CD4-positive, alpha-beta T cell treated with Interferon gamma for 1 hour (primary cell): ENCODE results near the gene CDK15.
A peak's percentile ranks its signal among the peaks of the same experiment; 100 is the strongest.
"Not testable (repeated sequence)": the region's sequence is repeated elsewhere in the genome, so short reads cannot be mapped to it uniquely, and the experiment has no call there.

Experiments
- DNase-seq: peaks from one replicate; pipeline ENCODE4 v3.0.0-alpha.2; 2020

The CDK15 gene

DNA sequence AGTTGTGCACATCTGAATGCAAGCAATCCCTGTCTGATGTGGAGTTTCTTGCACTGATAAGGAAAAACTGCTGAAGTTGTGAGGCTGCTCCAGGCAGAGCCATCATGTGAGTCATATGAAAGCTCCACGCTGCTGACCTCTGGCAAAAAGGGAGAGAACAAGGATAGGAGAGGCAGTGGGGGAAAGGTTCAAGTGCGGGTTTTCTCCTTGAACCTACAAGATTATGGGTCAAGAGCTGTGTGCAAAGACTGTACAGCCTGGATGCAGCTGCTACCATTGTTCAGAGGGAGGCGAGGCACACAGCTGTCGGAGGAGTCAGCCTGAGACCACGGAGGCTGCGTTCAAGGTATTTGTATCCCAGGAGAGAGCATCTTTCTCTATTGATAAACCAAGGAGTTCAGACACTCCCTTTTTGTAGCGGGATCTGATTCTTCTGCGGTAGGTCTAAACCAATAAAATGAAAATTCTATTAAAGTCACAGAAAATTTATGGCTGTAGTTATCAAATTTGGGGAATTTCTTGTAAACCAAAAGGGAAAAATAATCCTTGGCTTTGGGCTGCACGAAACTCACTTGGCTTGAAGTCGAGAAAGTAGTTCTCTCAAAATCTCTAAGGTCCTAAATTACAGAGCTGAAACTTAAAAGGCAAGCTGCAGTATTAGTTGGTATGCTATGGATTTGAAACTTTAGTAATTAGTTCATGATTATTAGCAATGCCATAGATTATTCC, at the start of gene CDK15:
Gene CDK15 (plus strand): TSS at position 96 of the 729 bp plus-strand sequence. CDS start 128 bp downstream, at position 224.
- no peak for DNase-seq

GRCh38 chr2:201758234-201758633, 48.1 kb upstream of the CDK15 start:
- no peak for DNase-seq

GRCh38 chr2:201758873-201759272, 47.5 kb upstream of the CDK15 start:
- DNase-seq, result no peak

- DNase-seq, result no peak
These were observed 46.8 kb upstream of the CDK15 start for GRCh38 chr2:201759567-201759966.

DNA sequence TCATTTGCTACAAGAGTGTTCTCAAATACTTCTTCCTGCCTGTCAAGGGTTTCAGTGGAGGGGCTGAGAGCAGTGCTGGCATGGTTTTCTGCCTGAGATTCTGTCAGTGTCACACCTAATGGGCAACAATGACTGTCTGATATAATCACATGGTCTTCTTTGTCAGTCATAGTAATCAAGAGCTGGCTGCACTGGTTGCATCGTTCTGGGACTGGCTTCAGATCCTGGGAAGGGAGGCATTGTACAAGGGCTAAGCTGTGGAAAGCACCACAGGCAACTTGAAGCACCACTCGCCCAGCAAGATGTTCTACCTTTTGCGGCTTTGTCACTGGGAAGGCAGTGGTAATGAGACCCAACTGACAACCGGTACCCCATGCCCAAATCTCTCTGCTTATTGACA, 45.2 kb upstream of the CDK15 start:
- DNase-seq, result no peak

- DNase-seq, result not testable (repeated sequence)
These were observed 41.9 kb upstream of the CDK15 start for GRCh38 chr2:201764469-201764868.

DNA sequence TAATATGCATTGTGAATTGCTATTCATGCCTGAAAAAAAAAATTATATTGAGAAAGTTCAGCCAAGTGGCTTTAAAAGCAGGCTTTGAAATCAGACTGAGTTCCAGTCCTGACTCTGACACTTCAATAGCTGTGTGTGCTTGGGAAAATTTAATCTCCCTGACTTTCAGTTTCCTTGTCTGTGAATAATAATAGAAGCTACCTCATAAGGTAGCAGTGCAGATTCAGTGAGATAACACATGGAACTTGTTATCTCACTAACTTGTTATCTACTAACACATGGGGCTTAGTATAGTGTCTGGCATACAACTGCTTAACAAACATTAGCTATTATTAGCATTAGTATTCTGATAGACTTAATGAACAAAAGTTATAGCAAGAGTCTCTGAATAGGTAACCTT, 40.5 kb upstream of the CDK15 start:
- DNase-seq, result no peak

DNA sequence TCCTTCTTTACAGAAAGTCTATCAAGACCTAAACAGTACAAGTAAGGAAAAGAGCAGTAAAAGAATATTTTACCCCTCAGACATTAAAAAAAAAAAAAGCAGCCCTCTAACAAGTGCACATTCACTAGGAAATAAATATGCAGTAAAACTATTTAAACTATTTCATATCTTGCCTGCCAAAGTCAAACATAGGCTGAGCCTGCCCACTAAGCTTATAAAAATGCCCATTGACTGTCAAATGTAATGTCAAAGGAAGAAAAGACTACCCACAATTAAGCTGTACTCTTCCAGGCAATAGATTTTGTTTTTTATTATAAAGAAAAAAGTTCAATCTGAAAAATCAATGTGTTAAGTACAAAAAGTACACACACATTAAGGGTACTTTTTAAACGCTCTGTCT, 37.4 kb upstream of the CDK15 start:
- DNase-seq, result no peak

DNA sequence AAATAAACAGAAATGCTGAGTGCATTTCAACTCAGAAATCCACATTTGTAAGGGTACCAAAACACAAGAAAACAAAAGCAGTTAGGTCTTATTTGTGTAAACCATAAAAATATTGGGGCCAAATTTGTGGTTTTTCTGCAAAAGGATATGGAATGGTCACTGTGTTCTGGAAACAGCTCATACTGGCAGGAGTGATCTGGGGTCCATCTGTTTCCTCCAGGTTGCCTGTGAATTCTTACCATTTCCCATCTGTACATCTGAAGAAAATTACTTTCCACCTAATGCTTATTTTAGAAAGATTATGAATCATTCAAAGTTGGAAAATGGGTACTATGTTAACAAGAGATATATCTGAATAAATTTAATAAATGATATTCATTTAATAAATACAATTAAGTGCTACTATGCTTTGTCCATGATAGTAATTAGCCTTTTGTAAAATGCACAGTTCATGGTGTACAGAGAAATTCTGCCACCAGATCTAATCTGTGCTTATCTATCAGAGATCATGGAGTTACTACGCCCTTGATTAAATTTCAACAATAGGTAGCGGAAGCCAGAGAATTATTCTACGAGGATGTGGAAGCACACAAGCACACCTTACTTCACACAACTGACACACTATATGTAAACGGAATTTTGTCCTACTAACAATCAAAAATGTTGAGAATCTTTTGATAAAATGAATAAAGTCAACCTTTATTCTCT, 36.5 kb upstream of the CDK15 start:
- DNase-seq, result no peak

DNA sequence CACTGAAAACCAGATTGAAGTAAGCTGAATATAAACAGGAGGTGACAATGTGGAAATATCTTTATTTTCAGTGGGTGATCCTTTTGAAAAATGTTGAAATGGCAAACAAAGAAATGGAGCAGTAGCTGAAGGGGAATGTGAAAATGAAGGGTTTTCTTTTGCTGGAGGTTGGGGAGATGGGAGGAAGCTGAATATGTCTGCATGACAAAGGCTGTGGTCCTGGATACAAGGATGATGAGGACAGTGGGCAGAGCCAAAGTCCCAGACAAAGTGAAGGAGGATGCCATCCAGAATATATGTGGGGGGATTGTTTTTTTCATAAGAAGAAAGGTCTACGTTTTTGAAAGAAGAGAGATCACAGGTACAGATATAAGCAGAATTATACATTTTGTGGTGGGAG, 32.3 kb upstream of the CDK15 start:
- DNase-seq, result no peak

DNA sequence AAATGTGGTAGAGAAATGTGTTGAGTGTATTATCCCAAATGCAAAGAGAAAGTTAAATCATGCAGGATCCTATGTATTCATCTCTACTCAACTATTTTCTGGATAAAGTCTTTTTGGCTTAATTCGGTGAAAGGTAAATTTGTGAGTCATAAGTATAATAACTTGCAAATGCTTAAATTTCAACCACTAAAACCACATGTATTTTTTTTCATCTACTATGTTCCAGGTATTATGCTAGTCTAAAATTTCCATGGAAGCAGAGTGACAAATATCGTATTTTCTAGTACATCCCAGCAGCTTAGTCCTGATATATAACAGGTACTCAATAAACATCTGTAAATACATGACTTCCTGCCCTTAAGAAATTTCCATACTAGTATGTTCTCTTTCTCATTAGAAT, 31.8 kb upstream of the CDK15 start:
- no peak for DNase-seq

GRCh38 chr2:201775326-201775725, 31.0 kb upstream of the CDK15 start:
- DNase-seq, result no peak

DNA sequence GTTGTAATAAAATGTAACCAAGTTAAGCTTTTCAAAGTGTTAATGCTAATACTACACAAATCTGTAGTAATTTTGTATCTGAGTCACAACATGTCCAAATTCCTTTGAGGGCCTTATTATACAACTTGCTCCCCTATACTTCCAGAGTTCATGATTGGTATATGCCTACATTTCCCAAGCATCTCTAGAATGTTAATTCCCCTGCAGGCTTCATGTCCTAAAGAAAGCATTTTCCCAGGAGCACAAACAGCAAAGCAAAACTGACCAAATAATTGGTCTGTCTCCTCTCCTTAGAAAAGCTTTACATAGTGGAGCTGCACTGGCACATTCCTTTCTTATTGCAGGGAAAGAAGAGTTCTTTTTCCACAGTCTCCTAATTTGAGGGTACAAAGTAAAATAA, 29.3 kb upstream of the CDK15 start:
- DNase-seq, result no peak

GRCh38 chr2:201777869-201778268, 28.5 kb upstream of the CDK15 start:
- no peak for DNase-seq

- no peak for DNase-seq
These were observed 26.2 kb upstream of the CDK15 start for GRCh38 chr2:201779901-201780673.

GRCh38 chr2:201780674-201781493, 25.5 kb upstream of the CDK15 start, which contains the start of gene ALS2:
Gene ALS2, minus strand, starts transcription at chr2:201780933. Its CDS starts 12,048 bp downstream, at chr2:201768885.
- DNase-seq, result peak; percentile 89

- DNase-seq, result no peak
These were observed 24.7 kb upstream of the CDK15 start for GRCh38 chr2:201781557-201782051.

GRCh38 chr2:201784563-201784962, 21.8 kb upstream of the CDK15 start:
- DNase-seq, result no peak

DNA sequence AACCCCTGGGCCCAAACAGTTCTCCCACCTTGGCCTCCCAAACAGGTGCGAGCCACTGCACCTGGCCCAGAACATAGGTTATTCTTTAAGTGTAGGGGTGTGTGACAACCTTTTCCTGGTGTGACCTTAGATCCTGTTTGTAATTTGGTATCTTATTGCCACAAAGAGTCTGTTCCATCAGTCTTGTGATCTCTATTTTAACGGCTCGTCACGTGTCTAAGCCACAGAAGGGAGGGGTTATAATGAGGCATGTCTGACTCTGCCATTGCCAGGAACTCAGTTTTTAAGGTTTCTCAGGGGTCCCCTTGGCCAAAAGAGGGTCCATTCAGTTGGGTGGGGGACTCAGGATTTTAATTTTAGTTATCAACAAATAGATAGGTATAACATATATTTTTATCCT, 21.2 kb upstream of the CDK15 start:
- DNase-seq, result no peak

- no peak for DNase-seq
These were observed 19.9 kb upstream of the CDK15 start for GRCh38 chr2:201786471-201786870.

GRCh38 chr2:201788371-201788770, 18.0 kb upstream of the CDK15 start:
- no peak for DNase-seq

DNA sequence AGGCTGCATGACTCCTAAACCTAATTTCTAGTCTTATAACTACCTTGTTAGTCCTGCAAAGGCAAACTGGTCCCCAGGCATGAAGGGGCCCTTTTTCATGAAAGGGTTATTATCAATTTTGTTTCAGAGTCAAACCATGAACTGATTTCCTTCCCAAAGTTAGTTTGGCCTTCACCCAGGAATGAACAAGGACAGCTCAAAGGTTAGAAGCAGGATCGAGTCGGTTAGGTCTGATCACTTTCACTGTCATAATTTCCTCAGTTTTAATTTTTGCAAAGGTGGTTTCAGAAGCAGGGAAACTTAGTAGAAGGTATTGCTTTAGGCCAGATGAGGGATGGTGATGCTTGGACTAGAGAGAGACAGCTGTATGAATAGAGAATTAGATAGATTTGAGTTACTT, 16.9 kb upstream of the CDK15 start:
- DNase-seq, result no peak

DNA sequence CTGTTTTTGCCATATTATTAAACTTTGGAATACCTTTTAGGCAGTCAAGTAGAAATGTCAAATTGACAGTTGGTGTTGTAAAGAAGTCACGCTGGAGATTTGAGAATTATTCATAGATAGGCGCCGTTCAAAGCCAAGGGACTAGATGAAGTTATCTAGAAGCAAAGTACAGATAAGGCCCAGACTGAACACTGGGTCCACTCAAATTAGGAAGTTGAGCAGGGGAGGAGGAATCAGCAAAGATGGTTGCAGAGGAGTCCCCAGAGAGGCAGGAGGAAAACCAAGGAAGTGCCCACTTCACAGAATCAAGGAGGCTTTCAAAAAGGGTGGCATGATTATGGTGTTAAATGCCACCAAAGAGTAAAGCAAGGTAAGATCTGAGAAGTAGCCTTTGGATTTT, 16.0 kb upstream of the CDK15 start:
- no peak for DNase-seq
